ENCODE measurements around the gene TMEM179. TPM values are rescaled to one million over a fixed set of nuclear protein-coding genes. Genes with fewer than 3 reads are reported as not detected.
"Not testable (repeated sequence)": the region's sequence is repeated elsewhere in the genome, so short reads cannot be mapped to it uniquely, and the experiment has no call there.

The TMEM179 gene
- total RNA-seq, 1 donor, result not detected

GRCh38 chr14:104588066-104588857 lies 16.3 kb downstream of the TMEM179 start:
- DNase-seq (ENCODE audit: low read depth in 2 of 3, low spot score in 2 of 3), result no peak

- DNase-seq (ENCODE audit: low read depth in 2 of 3, low spot score in 2 of 3), result no peak
Observed at GRCh38 chr14:104587641-104588040, 16.9 kb downstream of the TMEM179 start.

- no peak for DNase-seq (ENCODE audit: low read depth in 2 of 3, low spot score in 2 of 3)
Observed at GRCh38 chr14:104586832-104587620, 17.5 kb downstream of the TMEM179 start.

DNA sequence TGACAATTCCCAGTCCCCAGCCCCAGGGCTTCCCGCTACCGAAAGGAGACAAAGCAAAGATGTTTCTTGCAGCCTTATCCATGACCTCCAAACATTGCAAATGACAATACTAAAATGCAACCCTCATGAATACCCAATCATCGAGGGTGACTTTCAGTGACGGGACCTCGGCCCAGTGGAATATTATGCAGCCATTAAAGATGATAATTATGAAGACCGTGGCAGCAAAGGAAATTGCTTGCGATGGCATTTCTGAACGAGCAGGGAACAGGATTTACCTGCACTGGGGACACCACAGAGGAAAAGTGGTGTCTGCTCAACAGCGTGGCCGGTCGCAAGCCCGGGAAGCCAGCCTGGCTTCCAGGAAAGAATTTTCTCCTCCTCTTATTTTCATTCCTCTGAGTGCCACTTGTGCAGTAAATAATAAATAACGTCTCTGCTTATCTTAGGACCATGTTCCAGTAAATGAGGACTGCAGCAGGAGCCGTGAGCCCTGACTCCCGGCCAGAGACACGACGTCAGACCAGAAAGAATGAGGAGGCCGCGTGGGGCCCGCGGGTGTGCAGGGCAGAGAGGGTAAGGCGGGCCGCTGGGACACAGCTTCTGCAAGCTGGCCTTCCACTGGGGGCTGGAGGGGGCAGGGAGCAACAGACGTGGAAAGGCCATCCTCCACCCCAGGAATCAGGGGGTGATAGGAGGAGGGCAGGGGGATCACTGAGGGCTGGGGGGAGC lies 18.4 kb downstream of the TMEM179 start:
- DNase-seq (ENCODE audit: low read depth in 2 of 3, low spot score in 2 of 3), result no peak

- no peak for DNase-seq (ENCODE audit: low read depth in 2 of 3, low spot score in 2 of 3)
Observed at GRCh38 chr14:104584557-104584956, 20.0 kb downstream of the TMEM179 start.

- no peak for DNase-seq (ENCODE audit: low read depth in 2 of 3, low spot score in 2 of 3)
Observed at GRCh38 chr14:104583424-104584306, 20.9 kb downstream of the TMEM179 start.

GRCh38 chr14:104582662-104583061 lies 21.9 kb downstream of the TMEM179 start:
- DNase-seq (ENCODE audit: low read depth in 2 of 3, low spot score in 2 of 3), result no peak

GRCh38 chr14:104582005-104582404 lies 22.6 kb downstream of the TMEM179 start:
- no peak for DNase-seq (ENCODE audit: low read depth in 2 of 3, low spot score in 2 of 3)

GRCh38 chr14:104581521-104581920 lies 23.1 kb downstream of the TMEM179 start:
- DNase-seq (ENCODE audit: low read depth in 2 of 3, low spot score in 2 of 3), result no peak

DNA sequence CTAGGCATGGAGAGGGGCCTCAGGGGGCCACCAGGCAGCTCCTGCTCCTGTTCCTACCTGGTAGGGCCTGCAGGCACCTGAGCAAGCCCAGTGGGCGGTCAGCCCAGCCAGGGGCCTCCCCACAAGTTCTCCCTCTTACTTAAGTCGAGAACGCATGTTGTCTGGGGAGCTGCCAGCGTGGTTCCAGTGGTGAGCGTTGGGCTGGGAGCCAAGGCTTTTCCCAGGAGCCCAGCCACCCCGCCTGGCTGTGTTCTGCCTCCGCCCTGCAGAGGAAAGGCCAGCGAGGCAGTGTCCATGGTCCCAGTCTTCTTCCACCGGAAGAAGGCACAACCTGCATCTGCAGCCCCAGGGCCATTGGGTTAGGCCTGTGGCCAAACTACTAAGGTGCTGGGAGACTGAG lies 23.6 kb downstream of the TMEM179 start:
- no peak for DNase-seq (ENCODE audit: low read depth in 2 of 3, low spot score in 2 of 3)

DNA sequence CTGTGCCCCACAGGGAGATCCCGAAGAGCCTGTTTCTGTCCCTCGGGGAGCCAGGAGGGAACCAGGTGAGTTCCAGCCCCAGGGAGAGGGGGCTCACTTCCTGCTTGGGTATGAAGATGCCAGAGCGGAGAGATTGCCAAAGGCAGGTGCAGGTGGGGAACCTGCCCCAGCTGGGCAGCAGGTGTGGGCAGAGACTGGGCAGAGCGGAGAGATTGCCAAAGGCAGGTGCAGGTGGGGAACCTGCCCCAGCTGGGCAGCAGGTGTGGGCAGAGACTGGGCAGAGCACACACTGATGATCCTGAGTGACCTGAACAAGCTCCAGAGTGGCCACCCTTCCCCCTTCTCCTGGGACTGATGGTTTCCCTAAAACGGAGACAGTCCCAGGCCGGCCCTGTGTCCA lies 24.6 kb downstream of the TMEM179 start:
- not testable (repeated sequence) for DNase-seq (ENCODE audit: low read depth in 2 of 3, low spot score in 2 of 3)

- DNase-seq (ENCODE audit: low read depth in 2 of 3, low spot score in 2 of 3), result no peak
Observed at GRCh38 chr14:104579507-104579906, 25.1 kb downstream of the TMEM179 start, which contains the start of gene C14orf180. Gene C14orf180, plus strand, starts transcription at chr14:104579764. Its CDS starts 6,667 bp downstream, at chr14:104586431.

- DNase-seq (ENCODE audit: low read depth in 2 of 3, low spot score in 2 of 3), result no peak
Observed at GRCh38 chr14:104578321-104578720, 26.3 kb downstream of the TMEM179 start.

DNA sequence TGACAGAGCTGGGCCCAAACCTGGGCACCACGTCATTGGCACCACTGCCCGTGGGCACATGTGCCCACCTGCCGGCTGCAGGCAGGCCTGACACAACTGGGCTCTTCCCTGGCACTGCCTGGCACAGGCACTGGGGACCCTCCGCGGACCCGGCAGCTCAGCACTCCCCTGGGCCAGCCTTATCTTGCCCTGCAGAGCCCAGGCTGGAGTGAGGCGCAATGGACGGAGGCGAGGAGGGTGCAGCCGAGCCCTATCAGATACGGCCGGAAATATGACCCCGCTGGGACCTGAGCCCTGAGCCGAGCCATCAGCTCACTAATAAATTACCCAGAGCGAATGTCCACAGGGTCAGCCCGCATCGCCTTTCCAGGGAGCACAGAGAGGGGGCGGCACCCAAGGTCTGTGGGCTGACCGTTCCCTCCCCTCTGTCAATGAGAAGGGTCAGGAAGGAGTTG lies 26.7 kb downstream of the TMEM179 start:
- no peak for DNase-seq (ENCODE audit: low read depth in 2 of 3, low spot score in 2 of 3)

GRCh38 chr14:104577426-104577825 lies 27.1 kb downstream of the TMEM179 start:
- no peak for DNase-seq (ENCODE audit: low read depth in 2 of 3, low spot score in 2 of 3)

GRCh38 chr14:104576970-104577332 lies 27.6 kb downstream of the TMEM179 start:
- DNase-seq (ENCODE audit: low read depth in 2 of 3, low spot score in 2 of 3), result no peak

- DNase-seq (ENCODE audit: low read depth in 2 of 3, low spot score in 2 of 3), result no peak
Observed at GRCh38 chr14:104576232-104576969, 28.2 kb downstream of the TMEM179 start.

DNA sequence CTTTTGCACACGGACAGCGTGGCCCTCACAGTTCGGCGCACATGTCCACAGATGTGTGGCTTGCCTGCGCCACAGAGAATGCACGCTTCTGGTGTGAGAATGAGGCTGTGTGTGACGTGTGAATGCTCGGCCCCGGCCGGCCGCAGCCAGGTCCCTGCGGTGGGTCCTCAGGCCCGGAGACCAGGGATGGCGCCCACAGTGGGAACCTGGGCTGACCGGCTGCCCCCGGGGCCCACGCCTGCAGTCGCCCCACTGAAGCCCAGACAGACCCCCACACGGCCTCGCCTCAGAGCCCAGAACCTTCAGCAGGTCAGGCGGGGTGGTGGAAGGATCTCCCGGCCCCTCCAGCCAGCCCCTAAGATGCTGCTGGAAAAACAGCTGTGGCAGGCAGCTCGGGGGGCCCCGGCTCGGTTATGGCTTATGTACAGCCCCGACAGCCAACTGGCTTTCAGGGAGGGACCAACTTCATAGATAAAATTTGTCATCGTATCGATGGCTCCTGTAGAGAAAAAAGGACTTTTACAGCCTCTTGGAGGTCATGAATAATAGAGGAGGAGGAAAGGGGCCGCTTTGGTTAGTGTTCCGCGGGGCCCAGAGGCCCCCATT lies 29.5 kb downstream of the TMEM179 start:
- DNase-seq (ENCODE audit: low read depth in 2 of 3, low spot score in 2 of 3), result no peak

DNA sequence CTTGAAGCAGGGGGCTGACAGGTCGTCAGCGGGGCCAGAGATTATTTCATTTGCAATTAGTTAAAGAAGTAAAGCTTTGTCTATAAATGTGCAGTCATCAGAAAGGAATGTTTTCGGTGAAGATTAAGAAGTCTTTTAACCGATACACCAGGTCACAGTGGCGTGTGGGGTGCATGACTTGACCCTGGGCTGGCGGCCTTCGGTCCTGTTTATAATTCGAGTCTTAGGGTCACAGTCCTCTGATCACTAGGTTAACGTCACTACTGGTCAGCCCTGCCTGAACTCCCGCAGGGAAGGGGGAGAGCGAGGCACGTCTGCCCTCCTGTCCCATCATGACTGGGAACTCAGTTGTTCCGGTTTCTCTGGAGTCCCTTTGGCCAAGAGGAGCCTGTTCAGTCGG lies 30.0 kb downstream of the TMEM179 start:
- no peak for DNase-seq (ENCODE audit: low read depth in 2 of 3, low spot score in 2 of 3)
